NCI-H2171 (cell line): ENCODE data around the gene CPNE6.

Source experiments
- DNase-seq: peaks from one replicate; lab custom pipeline; 2025; lab: John Stamatoyannopoulos, UW

Gene CPNE6

DNA sequence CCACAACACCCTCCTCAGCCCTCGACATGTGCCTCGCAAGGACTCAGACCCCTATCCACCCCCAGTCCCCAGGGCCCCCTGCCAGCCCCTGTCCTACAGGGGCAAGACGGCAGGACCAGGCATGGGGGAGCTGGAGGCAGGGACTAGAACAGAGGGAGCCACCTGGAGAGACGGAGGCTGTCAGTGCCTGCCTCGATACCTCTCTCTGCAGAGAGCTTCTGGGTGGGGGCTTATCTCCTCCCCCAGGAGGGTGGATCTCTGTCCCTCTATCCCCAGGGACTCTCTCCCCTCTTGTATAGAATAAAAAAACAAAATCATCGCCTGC lies 2.0 kb upstream of the CPNE6 start:
- DNase-seq = no peak

DNA sequence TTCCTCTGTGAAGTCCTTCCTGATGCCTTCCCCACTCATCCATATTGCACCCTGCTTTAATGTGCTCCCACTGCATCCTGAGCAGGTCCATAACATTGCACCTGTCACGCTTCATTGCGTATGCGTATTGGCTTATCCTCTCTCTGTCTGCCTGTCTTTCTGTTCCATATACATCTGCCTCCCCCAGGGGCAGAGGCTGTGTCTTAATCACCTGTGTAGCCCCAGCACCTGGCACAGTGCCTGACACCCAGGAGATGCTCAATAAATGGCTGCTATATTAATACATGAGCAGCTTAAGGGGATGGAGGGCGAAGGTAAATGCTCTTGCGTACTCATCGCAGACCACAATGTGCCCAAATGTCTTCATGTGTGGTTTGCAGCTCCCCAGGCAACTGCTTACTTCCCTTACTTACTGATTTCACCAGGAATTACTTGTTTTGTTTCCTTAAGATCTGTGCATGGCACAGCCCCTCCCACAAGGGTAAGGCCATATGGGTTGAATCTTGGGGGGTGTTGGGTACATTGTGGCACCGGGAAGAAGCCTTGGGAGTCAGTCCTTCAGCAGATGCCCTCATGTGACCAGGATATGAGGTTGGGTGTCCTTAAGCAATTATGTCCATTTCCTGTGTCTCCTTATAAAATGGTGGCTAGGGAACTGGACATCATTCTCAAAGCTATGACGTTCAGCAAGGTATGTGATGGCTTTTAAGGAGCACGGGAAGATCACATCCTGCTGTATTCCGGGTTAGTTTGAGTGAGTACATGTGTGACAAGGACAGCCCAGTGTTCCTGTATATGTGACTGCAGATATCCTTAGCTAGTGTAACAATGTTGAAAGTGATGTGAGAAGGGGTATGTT lies 848 bp upstream of the CPNE6 start:
- no peak for DNase-seq

DNA sequence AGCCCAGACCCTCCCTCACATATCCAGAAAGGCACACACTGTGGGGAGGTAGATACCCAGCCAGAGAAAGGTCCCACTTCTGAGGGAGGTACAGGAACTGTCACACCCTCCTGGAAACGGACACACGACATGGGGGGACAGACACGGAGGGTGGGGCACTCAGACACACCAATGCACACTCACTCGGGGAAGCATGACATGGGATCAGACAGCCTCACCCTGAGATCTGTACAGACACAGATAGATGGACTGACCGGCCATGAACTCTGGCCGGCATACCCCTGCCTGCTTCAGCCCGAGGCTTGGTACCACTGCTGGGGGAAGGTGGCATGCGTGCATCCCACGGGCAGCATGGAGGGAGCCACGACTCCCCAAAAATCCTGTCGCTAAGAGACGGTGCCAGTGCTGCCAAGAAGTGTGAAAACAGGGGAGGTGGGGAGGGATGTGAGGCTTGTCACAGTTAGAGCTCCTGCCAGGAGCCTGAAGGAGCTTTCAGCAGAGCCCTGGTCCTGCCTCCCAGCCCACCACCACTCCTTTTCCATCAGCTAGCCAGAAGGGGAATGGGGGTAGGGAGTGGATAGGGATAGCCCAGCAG lies 571 bp downstream of the CPNE6 start:
- no peak for DNase-seq

- no peak for DNase-seq
Observed at GRCh38 chr14:24072436-24072835, 1.1 kb downstream of the CPNE6 start.

DNA sequence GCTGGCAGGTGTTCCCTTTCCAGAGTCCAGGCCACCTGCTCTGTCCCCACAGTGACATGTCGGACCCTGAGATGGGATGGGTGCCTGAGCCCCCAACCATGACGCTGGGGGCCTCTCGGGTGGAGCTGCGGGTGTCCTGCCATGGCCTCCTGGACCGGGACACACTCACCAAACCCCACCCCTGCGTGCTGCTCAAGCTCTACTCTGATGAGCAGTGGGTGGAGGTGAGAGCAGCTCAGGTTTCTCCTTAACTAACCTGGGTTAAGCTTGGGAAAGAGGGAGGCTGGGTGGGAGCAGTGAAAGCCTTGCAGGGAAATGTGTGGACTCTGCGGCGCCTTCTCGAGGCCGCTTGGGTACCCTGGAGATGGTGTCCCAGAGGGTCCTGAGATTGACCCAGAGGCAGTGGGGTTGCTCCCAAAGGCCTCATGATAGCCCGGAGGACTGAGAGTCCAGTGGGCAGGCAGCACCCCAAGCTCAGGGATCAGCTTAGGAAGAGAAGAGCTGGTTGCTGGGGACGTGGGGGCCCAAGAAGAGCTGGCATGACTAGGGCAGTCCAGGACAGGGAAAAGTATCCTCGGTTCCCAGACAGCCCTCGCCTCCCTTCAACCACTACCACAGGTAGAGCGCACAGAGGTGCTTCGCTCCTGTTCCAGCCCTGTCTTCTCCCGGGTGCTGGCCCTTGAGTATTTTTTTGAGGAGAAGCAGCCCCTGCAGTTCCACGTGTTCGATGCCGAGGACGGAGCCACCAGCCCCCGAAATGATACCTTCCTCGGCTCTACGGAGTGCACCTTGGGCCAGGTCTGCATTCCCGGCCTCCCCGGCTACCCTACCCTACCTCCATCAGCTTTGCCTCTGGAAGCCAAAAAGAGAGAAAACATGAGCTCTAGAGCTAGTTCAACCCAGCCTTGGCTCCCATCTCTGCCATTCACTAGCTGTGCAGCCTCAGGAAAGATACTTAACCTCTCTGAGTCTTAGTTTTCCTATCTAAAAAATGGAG lies 1.8 kb downstream of the CPNE6 start:
- no peak for DNase-seq

GRCh38 chr14:24074625-24075484 lies 3.5 kb downstream of the CPNE6 start:
- no peak for DNase-seq

- DNase-seq = no peak
Observed at GRCh38 chr14:24075485-24076301, 4.3 kb downstream of the CPNE6 start.

DNA sequence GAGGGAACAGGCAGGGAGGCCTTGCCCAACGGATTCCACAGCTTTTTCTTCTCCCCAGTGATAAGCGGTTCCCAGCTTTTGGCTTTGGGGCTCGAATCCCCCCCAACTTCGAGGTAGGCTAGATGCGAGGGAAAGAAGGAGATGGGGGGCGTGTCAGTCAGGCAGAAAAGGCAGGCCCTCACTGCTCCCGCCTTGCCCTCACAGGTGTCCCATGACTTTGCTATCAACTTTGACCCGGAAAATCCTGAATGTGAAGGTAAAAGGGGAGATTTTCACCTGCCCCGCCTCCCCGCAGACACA lies 4.9 kb downstream of the CPNE6 start:
- DNase-seq = no peak

DNA sequence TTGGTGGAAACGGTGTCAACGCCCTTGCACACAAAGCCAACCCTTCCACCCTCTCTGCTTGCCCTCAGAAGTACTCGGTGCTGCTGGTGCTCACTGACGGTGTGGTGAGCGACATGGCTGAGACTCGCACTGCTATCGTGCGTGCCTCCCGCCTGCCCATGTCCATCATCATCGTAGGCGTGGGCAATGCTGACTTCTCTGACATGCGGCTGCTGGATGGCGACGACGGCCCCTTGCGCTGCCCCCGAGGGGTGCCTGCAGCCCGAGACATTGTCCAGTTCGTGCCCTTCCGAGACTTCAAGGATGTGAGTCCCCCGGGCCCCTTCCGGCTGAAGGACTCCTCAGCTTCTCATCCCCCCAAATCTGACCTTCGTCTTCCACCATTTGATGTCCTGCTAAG lies 5.7 kb downstream of the CPNE6 start:
- no peak for DNase-seq

DNA sequence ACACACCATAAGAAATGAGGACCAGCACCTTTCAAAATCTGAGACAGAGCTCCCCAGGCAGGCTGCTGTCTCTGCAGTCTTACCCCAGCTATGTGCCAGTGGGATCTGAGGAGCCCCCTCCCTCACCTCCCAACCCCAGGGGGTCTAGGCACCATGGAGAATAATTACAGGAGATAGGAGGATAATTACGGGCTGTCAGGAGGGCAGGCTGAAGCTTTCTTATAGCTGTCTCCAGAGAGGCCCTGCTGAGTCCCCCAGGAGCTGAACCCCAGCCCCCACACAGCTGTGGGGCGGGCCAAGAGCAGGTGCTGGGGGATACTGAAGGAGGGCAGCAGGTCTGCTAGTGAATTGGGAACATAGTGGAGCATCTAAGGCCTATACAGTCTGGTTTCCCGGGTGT lies 6.8 kb downstream of the CPNE6 start:
- peak; percentile 32 for DNase-seq

DNA sequence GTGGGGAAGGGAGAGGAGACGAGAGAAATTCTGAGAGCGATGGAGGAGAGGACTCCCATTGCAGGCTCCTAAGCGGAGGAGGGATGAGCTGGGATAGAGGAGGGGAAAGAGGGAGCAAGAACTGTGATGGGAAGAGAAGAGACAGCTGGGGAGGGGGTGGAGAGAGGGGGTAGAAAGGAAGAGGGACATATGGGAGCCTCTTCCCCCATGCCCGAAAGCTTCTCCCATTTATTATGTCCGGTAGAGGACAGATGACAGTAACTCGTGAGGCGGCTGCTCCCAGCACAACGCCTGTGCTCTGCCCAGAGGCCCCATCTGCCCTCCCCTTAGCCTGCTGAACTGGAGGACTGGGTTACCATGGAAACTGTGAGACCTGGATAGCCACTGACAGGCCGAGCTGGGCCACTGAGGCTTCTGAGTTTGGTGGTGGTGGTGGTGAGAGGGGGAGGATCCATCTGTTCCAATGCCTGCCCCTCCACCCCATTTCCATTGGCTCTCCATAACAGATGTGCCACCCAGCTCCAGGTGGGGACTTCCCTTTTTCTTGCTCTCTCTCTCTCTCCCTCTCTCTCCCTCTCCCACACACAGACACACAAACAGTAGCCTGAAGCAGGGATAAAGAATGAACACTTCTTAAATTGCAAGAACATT lies 8.3 kb downstream of the CPNE6 start:
- peak; percentile 72 for DNase-seq

DNA sequence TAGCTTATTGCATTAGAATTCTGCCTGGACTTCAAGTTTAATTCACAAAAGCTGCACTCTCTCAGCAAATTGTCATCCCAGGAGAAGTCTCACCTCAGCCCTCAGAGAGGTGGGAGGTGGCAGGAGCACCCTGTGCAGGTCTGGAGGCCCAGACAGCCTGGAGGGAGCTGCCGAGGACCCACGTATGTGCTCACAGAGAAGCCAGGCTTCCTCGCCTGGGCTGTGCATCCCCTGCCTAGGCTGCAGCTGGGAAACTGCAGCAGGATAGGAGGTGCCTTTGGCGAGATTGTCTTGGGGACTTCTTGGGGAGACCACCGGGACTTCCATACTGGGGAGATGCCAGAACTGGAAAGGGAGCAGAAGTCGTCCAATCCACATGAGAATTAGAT lies 8.8 kb downstream of the CPNE6 start:
- DNase-seq = no peak

DNA sequence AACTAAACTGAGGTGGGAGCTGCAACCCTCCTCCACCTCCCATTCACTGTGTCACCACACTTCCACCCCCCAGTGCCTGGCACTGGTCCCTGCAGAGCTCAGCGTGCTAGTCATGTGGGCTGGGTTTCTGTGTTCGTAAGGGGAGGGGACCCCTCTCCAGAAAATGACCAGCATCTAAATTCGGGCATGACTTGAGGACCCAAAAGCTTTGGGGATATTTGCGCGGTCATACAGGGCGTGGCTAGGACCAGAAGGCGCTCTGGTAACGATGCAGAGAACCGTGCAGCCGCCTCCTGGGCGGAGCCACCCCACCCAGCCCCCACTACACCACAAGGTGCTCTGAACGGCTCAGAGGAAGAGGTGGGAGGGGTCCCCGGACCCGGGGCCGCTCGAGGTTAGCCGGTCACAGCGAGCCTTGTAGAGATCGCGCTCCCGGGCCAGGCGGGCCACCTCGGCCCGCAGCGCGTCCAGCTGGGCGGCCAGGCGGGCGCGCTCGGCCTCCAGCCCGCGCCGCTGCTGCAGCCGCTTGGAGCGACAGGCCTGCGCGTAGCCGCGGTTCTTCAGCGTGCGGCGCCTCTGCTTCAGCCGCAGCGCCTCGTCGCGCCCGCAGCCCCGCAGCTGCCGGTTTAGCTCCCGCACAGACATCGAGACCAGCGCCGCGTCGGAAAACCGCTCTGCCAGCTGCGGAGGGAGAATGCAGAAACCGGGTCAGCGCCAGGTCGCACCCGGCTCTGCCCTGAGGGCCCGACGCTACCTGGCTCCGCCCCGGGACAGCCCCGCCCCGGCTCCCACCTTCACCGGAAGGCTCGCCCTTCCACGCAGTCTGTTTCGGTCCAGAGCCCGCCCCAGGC lies 9.8 kb downstream of the CPNE6 start:
- peak; percentile 79 for DNase-seq

- DNase-seq = no peak
Observed at GRCh38 chr14:24081739-24082211, 10.4 kb downstream of the CPNE6 start.

DNA sequence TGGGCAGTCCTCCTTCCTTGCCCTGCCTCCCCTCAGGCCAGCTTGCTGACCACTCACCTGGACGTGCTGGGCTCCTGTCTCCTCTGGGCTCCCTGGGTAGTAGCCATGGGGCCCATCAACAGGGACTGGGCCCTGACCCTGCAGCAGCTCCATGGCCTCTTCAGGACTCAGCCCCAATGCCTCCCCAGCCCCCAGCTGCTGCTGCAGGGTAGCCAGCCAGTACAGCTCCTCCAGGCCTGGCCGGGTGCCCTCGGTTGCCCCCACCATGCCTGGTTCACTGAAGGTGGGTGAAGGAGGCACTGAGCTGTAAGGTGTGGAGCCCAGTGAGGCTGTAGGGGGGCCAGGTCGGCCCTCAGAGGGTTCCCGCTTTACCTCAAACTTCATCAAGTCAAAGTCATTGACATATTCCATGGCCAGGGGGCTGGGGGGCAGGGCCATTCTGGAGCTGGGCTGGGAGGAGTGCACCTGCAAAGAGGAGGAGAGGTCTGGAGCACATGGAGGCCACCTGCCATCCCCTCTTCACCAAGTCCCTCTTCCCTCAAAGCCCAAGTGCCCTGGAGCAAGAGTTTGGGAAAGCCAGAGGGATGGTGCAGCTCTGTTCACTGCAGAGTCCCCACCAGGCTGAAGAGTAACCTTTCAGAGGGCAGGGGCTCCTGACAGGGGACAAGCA lies 11.2 kb downstream of the CPNE6 start:
- DNase-seq = no peak

GRCh38 chr14:24083462-24083861 lies 12.1 kb downstream of the CPNE6 start:
- DNase-seq = no peak

- no peak for DNase-seq
Observed at GRCh38 chr14:24084440-24084839, 13.1 kb downstream of the CPNE6 start.

- DNase-seq = no peak
Observed at GRCh38 chr14:24085215-24085614, 13.9 kb downstream of the CPNE6 start.
